ENCODE results near the gene CCDC197. TPM values are rescaled to one million over a fixed set of nuclear protein-coding genes. Genes with fewer than 3 reads are reported as not detected.

Gene CCDC197
- total RNA-seq, 1 experiment from 2014 or later = not detected

- ATAC-seq (no peak), DNase-seq (ENCODE audit: low spot score) (no peak)
- Mint-ChIP-seq H3K9me3 (no peaks in the 10 kb centered on the region), H3K4me3 (no peak overlapping the region), H3K27me3 (ENCODE audit: low read depth) (no peaks in the 10 kb centered on the region), H3K27ac (no peak overlapping the region), H3K36me3 (peaks cover 90% of the 10 kb centered on the region), H3K4me1 (peaks cover 11% of the 10 kb centered on the region)
- TF ChIP-seq, protein P1, sequence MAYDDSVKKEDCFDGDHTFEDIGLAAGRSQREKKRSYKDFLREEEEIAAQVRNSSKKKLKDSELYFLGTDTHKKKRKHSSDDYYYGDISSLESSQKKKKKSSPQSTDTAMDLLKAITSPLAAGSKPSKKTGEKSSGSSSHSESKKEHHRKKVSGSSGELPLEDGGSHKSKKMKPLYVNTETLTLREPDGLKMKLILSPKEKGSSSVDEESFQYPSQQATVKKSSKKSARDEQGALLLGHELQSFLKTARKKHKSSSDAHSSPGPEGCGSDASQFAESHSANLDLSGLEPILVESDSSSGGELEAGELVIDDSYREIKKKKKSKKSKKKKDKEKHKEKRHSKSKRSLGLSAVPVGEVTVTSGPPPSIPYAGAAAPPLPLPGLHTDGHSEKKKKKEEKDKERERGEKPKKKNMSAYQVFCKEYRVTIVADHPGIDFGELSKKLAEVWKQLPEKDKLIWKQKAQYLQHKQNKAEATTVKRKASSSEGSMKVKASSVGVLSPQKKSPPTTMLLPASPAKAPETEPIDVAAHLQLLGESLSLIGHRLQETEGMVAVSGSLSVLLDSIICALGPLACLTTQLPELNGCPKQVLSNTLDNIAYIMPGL (CRISPR knock-in tag; IDR thresholded peaks at IDR 0.05) = no peak
- no peak for TF ChIP-seq ZNF281 (CRISPR knock-in tag; IDR thresholded peaks at IDR 0.05)
- TF ChIP-seq HMGA2 (CRISPR knock-in tag; IDR thresholded peaks at IDR 0.05) = no peak
- TF ChIP-seq E2F1 (CRISPR knock-in tag; IDR thresholded peaks at IDR 0.05) = no peak
- no peak for TF ChIP-seq ATF1 (CRISPR knock-in tag; IDR thresholded peaks at IDR 0.05)
- no peak for TF ChIP-seq NFYB (CRISPR knock-in tag; conservative IDR thresholded peaks at IDR 0.05; ENCODE audit: low read depth)
- no peak for TF ChIP-seq ZMAT4 (CRISPR knock-in tag; IDR thresholded peaks at IDR 0.05)
- TF ChIP-seq, protein P2, sequence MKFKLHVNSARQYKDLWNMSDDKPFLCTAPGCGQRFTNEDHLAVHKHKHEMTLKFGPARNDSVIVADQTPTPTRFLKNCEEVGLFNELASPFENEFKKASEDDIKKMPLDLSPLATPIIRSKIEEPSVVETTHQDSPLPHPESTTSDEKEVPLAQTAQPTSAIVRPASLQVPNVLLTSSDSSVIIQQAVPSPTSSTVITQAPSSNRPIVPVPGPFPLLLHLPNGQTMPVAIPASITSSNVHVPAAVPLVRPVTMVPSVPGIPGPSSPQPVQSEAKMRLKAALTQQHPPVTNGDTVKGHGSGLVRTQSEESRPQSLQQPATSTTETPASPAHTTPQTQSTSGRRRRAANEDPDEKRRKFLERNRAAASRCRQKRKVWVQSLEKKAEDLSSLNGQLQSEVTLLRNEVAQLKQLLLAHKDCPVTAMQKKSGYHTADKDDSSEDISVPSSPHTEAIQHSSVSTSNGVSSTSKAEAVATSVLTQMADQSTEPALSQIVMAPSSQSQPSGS (CRISPR knock-in tag; IDR thresholded peaks at IDR 0.05; ENCODE audit: borderline replicate concordance, low read depth) = no peak
- TF ChIP-seq RORB (CRISPR knock-in tag; IDR thresholded peaks at IDR 0.05) = no peak
- no peak for TF ChIP-seq FOXJ3 (CRISPR knock-in tag; IDR thresholded peaks at IDR 0.05; ENCODE audit: borderline replicate concordance)
- no peak for TF ChIP-seq ERG (CRISPR knock-in tag; IDR thresholded peaks at IDR 0.05)
- TF ChIP-seq, protein P3, sequence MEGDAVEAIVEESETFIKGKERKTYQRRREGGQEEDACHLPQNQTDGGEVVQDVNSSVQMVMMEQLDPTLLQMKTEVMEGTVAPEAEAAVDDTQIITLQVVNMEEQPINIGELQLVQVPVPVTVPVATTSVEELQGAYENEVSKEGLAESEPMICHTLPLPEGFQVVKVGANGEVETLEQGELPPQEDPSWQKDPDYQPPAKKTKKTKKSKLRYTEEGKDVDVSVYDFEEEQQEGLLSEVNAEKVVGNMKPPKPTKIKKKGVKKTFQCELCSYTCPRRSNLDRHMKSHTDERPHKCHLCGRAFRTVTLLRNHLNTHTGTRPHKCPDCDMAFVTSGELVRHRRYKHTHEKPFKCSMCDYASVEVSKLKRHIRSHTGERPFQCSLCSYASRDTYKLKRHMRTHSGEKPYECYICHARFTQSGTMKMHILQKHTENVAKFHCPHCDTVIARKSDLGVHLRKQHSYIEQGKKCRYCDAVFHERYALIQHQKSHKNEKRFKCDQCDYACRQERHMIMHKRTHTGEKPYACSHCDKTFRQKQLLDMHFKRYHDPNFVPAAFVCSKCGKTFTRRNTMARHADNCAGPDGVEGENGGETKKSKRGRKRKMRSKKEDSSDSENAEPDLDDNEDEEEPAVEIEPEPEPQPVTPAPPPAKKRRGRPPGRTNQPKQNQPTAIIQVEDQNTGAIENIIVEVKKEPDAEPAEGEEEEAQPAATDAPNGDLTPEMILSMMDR (IDR thresholded peaks at IDR 0.05) = no peak
- POLR2A ChIA-PET = no interaction called here
- CTCF ChIA-PET = interaction anchor here (0.7 kb wide), 1 partner anchor 82 kb away, joined by 3 read pairs; no protein-coding TSS in a partner anchor
Measured at GRCh38 chr14:94054936-94055335, 57.8 kb downstream of the CCDC197 start.

- CTCF ChIA-PET = interaction anchor here (1.1 kb wide), 1 partner anchor 80 kb away, joined by 3 read pairs; no protein-coding TSS in a partner anchor
- H3K4me1 Mint-ChIP-seq = peaks cover 11% of the 10 kb centered on the region
- no peak for TF ChIP-seq GTF2I (CRISPR knock-in tag; conservative IDR thresholded peaks at IDR 0.05)
- TF ChIP-seq ZNF121 (CRISPR knock-in tag; IDR thresholded peaks at IDR 0.05) = no peak
- TF ChIP-seq ZNF263 (CRISPR knock-in tag; IDR thresholded peaks at IDR 0.05; ENCODE audit: low read depth) = no peak
- TF ChIP-seq TEAD1 (CRISPR knock-in tag; IDR thresholded peaks at IDR 0.05) = no peak
- TF ChIP-seq NR1H2 (CRISPR knock-in tag; IDR thresholded peaks at IDR 0.05) = no peak
- no peak for TF ChIP-seq SOX15 (CRISPR knock-in tag; IDR thresholded peaks at IDR 0.05)
- no peak for TF ChIP-seq OVOL2 (CRISPR knock-in tag; IDR thresholded peaks at IDR 0.05; ENCODE audit: borderline replicate concordance)
- TF ChIP-seq TCF7 (CRISPR knock-in tag; IDR thresholded peaks at IDR 0.05; ENCODE audit: low read depth) = no peak
- TF ChIP-seq ZBTB21 (CRISPR knock-in tag; IDR thresholded peaks at IDR 0.05; ENCODE audit: borderline replicate concordance) = no peak
- no peak for TF ChIP-seq ZMAT4 (CRISPR knock-in tag; IDR thresholded peaks at IDR 0.05)
- TF ChIP-seq, protein P4, sequence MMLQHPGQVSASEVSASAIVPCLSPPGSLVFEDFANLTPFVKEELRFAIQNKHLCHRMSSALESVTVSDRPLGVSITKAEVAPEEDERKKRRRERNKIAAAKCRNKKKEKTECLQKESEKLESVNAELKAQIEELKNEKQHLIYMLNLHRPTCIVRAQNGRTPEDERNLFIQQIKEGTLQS (CRISPR knock-in tag; conservative IDR thresholded peaks at IDR 0.05) = no peak
Measured at GRCh38 chr14:94056579-94057308, 59.6 kb downstream of the CCDC197 start.

More at GRCh38 chr14:94056579-94057308, 59.6 kb downstream of the CCDC197 start:
- Mint-ChIP-seq H3K36me3 (peaks cover 90% of the 10 kb centered on the region), H3K27ac (no peak overlapping the region), H3K4me3 (no peak overlapping the region), H3K27me3 (ENCODE audit: low read depth) (no peaks in the 10 kb centered on the region), H3K9me3 (no peaks in the 10 kb centered on the region)
- ATAC-seq (no peak), DNase-seq (ENCODE audit: low spot score) (no peak)
- POLR2A ChIA-PET = no interaction called here

Measured in WTC11 (cell line).